NCI-H526 (cell line): ENCODE results near the gene SOWAHA.

ENCODE experiments used
- DNase-seq, 2 experiments: peaks; one replicate each; lab custom pipeline; 2025; lab: John Stamatoyannopoulos, UW

The SOWAHA gene

DNA sequence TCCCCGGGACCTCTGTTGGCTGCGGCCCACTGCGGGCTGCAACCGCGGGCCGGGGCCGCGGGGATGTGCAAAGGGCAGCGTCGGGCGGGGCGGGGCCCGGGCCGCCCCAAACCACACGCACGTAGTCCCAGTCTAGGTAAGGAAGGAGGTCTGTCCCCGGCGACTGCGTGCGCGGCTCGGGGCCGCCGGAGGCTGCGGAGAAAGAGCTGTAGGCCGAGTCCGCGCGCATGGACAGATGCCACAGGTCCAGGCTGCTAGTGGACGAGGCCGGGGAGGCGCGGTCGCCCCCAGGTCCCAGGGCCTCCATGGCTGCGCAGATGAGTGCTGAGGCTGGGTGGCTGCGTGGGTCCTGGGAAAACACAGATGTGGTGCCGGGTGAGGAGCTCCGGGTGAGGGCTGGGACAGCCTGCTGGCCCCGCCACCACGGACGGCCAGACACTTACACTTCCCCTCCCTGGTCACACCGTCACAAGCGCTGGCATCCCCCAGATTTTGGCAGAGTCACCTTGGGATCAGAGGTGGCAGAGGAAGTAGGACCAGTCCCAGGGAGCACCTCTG lies 12.8 kb downstream of the SOWAHA start:
- no peak for DNase-seq

DNA sequence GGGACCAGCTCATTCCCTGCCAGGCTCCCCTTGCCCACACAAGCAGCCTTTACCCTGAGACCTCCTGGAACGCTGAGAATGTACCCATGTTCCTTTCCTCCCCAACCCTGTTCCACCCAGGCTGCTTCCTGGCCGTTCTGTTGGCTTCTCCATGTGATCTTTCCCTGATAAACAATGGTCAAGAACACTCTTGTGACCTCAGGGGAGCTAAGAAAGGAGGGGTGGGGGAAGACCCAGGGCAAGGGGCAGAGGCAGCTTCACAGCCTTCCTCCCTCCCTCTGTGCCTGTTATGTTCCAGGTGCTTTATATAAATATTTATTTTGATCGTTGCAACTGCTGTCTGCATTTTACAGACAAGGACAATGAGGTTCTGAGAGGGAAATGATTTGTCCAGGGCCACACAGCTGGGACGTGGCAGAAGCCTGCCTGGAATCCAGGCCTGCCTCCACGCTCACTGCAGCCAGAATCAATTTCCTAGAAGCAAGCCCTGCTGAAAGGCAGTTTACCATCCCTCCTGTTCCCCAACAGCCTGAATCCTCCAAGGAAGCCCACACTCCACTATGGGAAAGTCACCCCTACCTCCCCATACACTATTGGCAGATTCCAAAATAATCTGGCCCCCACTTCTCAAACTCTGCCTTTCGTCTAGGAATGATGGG lies 13.5 kb downstream of the SOWAHA start:
- no peak for DNase-seq

- DNase-seq: no peak
These were observed 15.0 kb downstream of the SOWAHA start for GRCh38 chr5:132827943-132828673.

DNA sequence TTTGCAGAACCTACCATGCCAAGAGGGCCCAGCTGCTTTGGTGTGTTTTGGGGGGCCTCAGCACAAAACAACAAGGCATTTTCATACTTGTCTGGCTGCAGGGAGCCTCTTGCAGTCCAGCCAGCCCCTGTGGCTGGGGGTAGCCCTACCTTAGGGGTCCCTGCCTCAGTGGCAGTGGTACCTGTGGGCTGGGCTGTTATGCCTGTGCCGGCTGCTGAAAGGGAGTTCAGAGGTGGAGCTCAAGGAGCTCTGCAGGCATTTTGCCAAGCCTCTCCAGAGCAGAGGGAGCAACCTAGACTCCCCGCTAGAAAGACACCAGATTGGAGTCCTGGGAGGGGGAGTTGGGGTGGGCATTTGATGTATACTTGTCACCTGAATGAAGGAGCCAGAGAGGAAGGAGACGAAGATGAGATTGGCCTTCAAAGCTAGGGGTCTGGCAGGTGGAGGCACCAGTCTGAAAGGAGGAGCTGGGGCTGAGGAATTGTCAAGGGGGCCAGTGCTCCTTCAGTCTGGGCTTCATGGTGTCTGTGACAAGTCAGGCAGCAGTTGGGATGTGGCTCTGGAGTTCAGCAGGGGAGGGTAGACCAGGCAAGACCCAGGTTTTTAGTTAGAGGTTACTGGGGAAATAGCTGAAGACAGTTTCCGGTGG lies 15.9 kb downstream of the SOWAHA start:
- no peak for DNase-seq

DNA sequence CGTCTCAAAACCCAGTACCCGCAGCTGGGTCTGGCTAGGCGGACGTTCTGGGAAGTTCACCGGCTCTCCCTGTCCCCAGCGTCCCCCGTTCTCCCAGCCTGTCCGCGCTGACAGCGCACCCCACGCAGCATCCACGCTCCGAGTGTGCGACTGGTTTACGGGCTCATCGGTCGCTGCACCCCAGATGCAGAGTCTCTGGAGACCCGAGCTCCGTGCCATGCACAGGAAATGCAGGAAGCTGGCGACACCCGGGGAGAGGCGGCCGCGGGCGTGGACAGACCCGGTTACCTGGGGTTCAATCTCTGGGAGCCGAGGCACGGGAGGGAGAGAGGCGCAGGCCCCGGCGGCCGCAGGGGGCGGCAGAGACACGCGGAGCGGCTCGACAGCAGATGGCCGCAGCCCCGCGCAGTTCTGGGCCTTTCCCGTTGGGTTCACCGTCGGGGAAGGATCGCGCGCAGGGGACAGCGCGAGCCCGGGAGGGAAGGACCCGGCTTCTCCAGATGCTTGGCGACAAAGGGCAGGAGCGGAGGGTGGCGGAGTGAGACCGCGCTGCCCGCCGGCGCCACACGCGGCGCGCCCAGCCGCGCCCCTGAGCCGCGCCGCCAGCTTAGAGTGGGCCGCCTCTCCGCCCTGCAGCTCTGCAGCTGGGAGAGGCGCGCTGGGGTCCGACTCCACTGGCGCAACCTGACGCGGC lies 16.8 kb downstream of the SOWAHA start:
- peak; percentile 8 to 74 for DNase-seq

DNA sequence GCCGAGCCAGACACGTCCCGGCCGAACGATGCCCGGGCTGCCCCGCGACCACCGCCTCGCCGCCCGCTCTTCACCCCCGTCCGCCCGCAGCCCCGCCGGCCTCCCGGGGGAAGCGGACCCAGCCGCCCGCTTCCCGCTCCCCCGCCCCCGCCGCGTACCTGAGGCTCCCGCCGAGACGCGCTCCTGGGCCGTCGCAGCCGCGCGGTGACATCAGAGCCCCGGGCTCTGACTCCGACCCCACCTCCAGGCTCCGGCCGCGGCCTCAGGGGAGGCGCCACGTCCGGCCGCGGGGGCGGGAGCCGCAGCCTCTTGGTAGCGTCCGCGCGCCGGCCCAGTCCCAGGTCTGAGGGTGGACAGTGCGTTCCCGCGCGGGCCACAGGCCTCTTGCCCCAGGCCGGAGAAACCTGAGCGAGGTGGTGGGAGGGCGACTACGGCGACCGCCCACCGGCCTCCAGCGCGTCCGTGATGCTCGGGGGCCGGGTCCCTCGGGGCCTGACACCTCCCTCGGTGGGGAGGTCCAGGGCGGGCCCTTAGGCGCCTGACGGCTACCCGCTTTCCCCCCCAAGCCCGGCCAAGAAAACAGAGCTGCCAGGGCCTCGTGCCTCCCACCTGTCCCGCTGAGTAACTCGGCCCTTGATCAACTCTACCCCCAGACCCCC lies 17.5 kb downstream of the SOWAHA start, which contains the start of gene SHROOM1:
Gene SHROOM1, minus strand, starts transcription at position 212 of the 659 bp plus-strand sequence. CDS start 4,507 bp downstream, outside the sequence.
- peak in 1 of 2 experiments; percentile 56 for DNase-seq

- no peak for DNase-seq
These were observed 18.2 kb downstream of the SOWAHA start for GRCh38 chr5:132831095-132831860.

- no peak for DNase-seq
These were observed 19.5 kb downstream of the SOWAHA start for GRCh38 chr5:132832612-132833011.

- no peak for DNase-seq
These were observed 21.0 kb downstream of the SOWAHA start for GRCh38 chr5:132834057-132834456.

DNA sequence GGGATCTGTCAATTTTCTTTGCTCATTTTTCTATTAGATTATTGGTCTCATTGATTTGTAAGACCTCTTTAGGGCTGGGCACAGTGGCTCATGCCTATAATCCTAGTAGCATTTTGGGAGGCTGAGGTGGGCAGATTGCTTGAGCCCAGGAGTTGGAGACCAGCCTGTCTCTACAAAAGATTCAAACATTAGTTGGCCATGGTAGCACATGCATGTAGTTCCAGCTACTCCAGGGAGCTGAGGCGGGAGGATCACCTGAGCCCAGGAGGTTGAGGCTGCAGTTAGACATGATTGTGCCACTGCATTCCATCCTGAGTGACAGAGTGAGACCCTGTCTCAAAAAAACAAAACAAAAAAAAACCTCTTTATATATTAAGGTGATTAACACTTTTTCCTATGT lies 23.8 kb downstream of the SOWAHA start:
- no peak for DNase-seq

DNA sequence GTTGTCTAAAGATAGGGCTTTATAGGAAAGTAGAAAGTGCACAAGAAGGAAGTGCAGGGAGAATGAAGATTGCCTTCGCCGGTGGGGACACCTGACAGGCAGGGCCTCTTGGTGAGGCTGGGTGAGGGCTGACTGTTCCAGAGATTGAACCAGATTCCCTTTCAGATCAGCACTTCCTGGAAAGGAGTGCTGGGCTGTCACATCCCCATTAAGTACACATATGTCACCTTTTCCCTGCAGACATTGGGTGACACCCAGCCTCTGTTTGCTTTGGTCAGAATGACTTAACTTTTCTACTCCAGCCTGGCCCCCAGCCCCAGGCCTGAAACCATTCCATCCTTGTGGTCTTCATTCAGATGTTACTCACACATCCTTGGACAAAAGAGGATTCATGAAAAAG lies 24.8 kb downstream of the SOWAHA start:
- DNase-seq: no peak

GRCh38 chr5:132838516-132839282 lies 25.6 kb downstream of the SOWAHA start:
- no peak for DNase-seq

DNA sequence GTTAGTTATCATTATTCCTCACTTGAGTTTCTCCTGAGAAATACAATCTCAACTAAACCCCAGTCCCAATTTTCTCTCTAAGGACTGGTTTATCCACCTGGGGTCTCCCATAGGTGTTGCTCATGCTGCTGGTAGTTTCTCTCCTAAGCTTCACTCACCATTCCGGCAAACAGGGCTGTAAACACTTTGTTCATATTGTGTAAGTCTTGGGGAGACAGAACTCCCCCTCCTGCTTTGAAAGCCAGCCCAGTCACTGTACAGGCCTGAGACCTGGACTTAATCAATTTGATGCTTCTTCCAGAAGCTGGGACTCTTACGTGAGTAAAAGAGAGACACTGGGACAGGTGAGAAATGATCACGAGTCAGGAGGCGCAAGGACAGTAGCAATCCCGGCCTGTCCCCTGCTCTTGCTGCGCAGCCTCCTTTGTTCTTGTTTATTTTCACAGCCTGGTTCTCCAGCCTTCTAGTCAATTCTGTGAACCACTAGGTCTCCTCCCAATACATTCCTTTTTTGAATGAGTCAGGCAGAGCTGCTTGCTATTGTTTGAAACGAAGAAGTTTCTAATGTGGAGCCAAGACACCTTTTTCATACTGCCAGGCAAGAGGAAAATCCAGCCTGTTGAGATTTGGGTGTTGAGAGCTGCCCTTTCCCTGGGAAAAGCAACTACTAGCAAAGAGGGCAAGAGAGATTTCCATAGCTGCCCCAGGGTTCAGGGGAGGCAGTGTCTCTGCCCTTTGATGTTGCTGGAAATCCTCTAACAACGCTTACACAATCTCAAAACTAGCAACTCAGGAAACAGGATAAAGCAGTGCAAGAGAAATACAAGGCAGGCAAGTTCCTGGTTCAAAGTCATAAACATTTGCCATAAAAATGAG lies 26.6 kb downstream of the SOWAHA start:
- DNase-seq: no peak

GRCh38 chr5:132840313-132840712 lies 27.2 kb downstream of the SOWAHA start:
- no peak for DNase-seq

GRCh38 chr5:132840896-132841295 lies 27.8 kb downstream of the SOWAHA start:
- DNase-seq: no peak

- DNase-seq: no peak
These were observed 28.2 kb downstream of the SOWAHA start for GRCh38 chr5:132841305-132841704.

DNA sequence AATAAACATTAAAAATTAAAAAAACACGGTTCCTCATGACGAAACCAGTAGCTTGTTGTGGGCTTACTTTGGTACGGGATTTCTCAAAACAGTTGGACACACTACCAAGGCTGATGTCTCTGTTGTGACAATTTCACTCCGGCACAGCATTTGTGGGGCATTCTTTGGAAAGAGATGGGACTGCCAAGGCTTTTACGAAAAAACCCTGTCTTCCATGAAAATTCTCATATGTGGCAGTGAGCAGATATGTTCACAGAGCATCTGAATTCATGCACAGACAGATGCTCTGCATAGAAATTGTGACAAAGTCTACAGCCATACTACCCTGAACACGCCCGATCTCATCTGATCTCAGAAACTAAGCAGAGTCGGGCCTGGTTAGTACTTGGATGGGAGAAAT lies 35.2 kb downstream of the SOWAHA start:
- no peak for DNase-seq

- no peak for DNase-seq
These were observed 36.2 kb downstream of the SOWAHA start for GRCh38 chr5:132849347-132849746.

DNA sequence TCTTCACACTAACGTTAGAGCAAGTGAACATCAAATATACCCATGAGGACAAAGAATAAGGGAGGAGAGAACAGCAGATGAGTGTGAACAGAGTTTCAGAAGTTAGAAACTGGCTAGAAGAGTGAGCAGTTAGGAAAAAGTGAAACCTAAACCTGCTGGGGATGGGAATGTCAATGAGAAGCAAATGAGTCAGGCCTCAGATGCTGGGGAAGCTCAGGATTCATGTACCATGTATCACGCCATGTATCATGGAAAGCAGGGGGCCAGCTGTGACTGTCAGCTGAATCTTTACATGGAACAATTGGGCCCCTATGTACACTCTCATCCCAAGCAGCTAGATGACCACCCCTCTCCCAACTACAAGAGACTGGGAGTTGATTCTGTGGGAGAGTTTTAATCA lies 37.0 kb downstream of the SOWAHA start:
- DNase-seq: peak in 1 of 2 experiments; percentile 4
